ENCODE measurements around the gene OR7D2.

GRCh38 chr19:9159891-9160290 lies 18.9 kb upstream of the OR7D2 start:
- TF ChIP-seq, protein P1, sequence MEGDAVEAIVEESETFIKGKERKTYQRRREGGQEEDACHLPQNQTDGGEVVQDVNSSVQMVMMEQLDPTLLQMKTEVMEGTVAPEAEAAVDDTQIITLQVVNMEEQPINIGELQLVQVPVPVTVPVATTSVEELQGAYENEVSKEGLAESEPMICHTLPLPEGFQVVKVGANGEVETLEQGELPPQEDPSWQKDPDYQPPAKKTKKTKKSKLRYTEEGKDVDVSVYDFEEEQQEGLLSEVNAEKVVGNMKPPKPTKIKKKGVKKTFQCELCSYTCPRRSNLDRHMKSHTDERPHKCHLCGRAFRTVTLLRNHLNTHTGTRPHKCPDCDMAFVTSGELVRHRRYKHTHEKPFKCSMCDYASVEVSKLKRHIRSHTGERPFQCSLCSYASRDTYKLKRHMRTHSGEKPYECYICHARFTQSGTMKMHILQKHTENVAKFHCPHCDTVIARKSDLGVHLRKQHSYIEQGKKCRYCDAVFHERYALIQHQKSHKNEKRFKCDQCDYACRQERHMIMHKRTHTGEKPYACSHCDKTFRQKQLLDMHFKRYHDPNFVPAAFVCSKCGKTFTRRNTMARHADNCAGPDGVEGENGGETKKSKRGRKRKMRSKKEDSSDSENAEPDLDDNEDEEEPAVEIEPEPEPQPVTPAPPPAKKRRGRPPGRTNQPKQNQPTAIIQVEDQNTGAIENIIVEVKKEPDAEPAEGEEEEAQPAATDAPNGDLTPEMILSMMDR (IDR thresholded peaks at IDR 0.05) = no peak
- TF ChIP-seq, protein P2, sequence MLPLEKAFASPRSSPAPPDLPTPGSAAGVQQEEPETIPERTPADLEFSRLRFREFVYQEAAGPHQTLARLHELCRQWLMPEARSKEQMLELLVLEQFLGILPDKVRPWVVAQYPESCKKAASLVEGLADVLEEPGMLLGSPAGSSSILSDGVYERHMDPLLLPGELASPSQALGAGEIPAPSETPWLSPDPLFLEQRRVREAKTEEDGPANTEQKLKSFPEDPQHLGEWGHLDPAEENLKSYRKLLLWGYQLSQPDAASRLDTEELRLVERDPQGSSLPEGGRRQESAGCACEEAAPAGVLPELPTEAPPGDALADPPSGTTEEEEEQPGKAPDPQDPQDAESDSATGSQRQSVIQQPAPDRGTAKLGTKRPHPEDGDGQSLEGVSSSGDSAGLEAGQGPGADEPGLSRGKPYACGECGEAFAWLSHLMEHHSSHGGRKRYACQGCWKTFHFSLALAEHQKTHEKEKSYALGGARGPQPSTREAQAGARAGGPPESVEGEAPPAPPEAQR (CRISPR knock-in tag; IDR thresholded peaks at IDR 0.05) = no peak
- TF ChIP-seq USF1 (CRISPR knock-in tag; IDR thresholded peaks at IDR 0.05) = no peak
- no peak for TF ChIP-seq NR3C1 (CRISPR knock-in tag; conservative IDR thresholded peaks at IDR 0.05; ENCODE audit: low read depth)

Measured in WTC11 (cell line).